NCI-H1048 (cell line): Measurements from ENCODE around the gene EFNB2.

Source experiments
- DNase-seq: peaks from one replicate; lab custom pipeline; 2025; lab: John Stamatoyannopoulos, UW

Gene EFNB2

GRCh38 chr13:106481919-106482318 lies 53.5 kb downstream of the EFNB2 start:
- DNase-seq, result no peak

DNA sequence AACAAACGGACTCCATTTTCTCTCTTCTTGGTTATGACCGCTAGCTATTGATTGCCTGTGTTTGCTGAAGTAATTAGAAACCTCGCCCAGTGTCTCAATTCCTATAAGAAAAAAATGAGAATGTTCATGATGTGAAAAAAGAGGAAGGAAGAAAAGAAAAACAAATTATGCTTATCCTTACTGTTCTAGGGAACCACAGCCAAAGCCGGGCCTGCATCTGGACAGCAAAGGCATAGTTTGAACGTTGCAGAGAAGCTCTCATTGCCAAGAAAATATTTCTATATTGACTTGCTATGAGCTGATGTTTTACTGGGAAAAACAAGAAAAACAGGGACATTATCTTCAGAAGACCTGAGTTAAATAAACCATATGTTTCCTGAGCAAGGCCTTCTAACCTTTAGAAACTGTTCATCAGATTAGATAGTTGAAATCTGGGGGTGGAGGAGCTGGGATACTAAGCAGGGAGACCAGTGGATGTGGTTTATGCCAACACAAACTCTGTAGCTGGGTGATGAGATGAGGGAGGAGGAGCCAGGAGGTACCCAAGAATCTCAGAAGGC lies 55.0 kb downstream of the EFNB2 start:
- DNase-seq, result no peak

- no peak for DNase-seq
Observed at GRCh38 chr13:106479929-106480328, 55.5 kb downstream of the EFNB2 start.

GRCh38 chr13:106478116-106478515 lies 57.3 kb downstream of the EFNB2 start:
- no peak for DNase-seq

GRCh38 chr13:106477303-106477702 lies 58.2 kb downstream of the EFNB2 start:
- no peak for DNase-seq

DNA sequence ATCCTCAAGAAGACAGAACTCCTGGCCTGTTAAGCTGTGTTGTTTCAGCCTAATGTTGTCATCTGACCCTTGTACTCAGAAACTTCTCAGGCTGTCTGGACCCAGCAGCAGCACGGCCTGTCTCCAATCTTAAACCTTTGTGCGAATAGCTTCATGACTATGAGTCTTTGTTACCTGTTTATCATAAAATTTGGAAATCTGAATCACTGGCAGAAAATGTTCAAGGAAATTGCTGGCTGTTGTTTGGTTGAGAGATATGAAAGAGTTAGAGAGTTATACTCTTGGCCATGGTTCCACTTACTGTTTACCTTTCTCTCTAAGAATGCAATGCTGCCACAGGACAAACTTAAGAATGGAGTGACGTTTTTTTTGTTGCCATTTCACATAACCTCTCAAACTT lies 59.6 kb downstream of the EFNB2 start:
- DNase-seq, result no peak

GRCh38 chr13:106474912-106475311 lies 60.5 kb downstream of the EFNB2 start:
- DNase-seq, result no peak

DNA sequence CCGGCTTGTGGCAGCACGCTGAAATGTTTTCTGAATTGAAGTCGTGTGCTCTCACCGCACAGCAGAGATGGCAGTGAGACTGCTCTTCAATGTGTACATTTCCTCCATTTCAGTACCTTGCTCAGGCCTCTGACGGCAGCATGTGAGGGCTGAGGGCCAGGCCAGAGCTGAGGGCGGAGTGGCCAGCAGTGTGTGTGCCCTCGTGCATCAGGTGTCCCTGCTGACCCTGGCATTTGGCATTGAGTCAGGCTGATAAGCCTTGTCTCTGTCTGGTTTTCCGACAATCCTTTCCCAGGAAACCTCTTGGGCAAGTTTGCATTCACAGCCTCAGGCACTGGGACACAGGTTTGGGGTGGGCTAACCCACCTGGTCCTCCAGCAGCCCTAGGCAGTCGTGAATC lies 62.3 kb downstream of the EFNB2 start:
- DNase-seq, result no peak

- DNase-seq, result no peak
Observed at GRCh38 chr13:106472621-106473020, 62.8 kb downstream of the EFNB2 start.

DNA sequence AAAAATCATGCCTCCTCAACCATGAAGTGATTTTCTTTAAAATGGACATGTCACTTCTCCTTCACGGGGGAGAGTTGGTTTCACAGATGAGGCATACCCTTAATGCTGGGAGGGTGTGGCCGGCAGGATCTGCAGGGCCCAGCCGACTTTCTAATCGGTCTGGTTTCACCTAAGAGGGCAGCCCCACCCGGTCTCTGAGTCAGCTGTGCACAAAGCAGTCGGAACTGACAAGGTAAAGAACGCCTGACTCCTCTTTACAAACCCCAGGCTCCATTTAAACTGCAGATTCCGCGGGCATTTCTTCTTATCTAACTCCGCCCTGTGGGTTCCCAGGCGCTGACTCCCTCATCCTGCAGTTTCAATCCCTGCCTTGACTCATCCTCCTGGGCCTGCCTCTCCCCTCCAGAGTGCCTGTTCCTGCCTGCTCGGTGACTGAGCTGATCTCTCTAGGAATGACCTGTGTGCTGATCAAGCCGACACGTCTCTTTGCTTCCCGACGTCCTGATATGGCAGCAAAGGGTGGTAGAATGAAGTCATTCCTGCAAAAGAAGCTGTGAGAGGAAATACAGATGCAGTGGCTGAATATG lies 63.4 kb downstream of the EFNB2 start:
- no peak for DNase-seq

GRCh38 chr13:106470576-106470975 lies 64.9 kb downstream of the EFNB2 start:
- DNase-seq, result no peak

GRCh38 chr13:106468744-106469590 lies 66.5 kb downstream of the EFNB2 start:
- no peak for DNase-seq

- no peak for DNase-seq
Observed at GRCh38 chr13:106468207-106468606, 67.3 kb downstream of the EFNB2 start.

GRCh38 chr13:106467427-106468122 lies 67.9 kb downstream of the EFNB2 start:
- no peak for DNase-seq

- DNase-seq, result no peak
Observed at GRCh38 chr13:106466691-106467426, 68.6 kb downstream of the EFNB2 start.

- no peak for DNase-seq
Observed at GRCh38 chr13:106464076-106464475, 71.4 kb downstream of the EFNB2 start.

DNA sequence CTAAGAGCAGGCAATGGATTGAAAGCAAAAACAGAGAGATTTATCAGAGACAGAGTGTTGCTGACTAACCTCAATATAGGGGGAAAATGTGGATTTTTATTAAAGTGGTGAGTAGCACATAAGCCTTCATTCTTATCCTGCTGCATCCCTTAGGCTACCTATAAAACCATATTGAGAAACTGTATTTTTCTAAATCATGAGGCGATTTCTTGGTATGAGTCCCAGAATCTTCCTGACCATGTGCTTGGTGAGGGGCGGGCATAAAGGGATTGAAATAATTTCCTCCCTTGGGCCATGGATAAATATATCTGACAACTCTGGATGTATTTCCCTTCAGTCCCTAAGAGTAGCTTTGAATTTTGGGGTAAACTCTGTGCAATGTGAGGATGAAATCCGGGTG lies 72.8 kb downstream of the EFNB2 start:
- no peak for DNase-seq

GRCh38 chr13:106455777-106456176 lies 79.7 kb downstream of the EFNB2 start:
- no peak for DNase-seq

DNA sequence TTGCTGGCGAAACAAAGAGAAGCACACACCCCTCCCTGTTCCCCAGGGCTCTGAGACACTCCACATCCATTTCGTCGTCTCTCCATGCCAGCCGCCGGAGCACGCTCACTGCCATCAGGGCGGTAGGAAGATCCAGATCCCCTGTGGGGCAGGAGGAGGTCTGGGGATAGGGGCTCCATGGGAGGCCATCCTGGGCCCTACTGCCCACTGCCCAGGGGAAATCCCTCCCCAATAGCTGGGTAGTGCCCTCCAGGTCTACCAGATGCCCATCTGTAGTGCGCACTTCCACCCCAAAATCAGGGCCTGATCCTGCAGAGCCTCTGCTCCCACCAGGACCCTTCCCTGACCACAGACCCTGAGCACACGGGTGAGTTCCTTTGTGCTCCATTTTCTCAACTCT lies 80.3 kb downstream of the EFNB2 start:
- DNase-seq, result no peak

- DNase-seq, result no peak
Observed at GRCh38 chr13:106453101-106453500, 82.4 kb downstream of the EFNB2 start.

GRCh38 chr13:106450991-106451390 lies 84.5 kb downstream of the EFNB2 start:
- no peak for DNase-seq

DNA sequence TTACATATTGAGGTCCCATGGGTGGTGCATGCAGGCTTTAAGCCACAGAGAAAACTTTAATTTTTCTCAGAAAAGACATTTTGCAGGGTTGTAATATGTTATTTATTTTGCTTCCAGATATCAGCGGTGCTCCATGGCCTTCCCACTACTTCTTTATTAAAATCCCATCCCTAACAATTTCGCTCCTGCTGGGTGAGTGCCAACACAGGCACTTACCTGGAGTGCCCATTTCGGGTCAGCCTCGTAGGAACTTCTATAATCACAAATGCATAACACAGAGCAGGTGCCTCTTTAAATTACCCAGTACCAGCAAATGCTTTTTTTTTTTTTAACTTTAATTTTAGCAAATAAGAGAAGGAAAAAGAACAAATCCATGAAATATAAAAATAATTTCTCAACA lies 86.4 kb downstream of the EFNB2 start:
- no peak for DNase-seq
